Measurements from ENCODE around the gene PFN4.

Gene PFN4

DNA sequence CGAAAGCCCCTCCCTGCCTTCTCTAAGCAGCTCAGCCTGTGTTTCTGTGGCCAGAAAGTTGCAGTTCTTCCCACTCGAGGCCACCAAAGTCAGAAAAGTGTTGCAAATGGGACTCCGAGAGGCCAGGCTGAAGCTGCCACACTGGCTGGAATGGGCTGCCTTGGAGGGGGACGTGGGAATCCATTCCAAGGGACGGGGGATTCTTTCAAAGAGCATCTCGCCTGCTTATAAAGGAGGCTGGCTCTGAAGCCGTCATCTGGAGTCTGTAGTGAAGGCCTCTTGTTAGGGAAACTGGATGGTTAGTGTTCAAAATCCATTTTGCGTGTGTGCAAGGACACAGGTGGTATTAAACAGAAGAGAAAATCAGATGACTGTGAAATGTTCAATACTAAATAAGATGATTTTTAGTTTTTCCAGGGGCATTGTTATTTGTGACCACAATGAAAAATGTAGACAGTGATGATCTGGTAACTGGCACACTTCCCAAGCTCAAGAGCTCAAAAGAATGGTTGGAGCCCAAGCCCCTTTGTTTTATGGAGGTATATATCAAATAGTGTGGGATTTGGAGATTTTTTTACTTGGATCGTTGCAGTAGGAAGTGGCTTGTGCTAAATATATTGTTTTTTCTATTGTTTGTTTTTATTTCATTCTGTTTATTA, 917 bp upstream of the PFN4 start:
- TF ChIP-seq, protein P1, sequence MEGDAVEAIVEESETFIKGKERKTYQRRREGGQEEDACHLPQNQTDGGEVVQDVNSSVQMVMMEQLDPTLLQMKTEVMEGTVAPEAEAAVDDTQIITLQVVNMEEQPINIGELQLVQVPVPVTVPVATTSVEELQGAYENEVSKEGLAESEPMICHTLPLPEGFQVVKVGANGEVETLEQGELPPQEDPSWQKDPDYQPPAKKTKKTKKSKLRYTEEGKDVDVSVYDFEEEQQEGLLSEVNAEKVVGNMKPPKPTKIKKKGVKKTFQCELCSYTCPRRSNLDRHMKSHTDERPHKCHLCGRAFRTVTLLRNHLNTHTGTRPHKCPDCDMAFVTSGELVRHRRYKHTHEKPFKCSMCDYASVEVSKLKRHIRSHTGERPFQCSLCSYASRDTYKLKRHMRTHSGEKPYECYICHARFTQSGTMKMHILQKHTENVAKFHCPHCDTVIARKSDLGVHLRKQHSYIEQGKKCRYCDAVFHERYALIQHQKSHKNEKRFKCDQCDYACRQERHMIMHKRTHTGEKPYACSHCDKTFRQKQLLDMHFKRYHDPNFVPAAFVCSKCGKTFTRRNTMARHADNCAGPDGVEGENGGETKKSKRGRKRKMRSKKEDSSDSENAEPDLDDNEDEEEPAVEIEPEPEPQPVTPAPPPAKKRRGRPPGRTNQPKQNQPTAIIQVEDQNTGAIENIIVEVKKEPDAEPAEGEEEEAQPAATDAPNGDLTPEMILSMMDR (IDR thresholded peaks at IDR 0.05; ENCODE audit: extremely low read depth, missing control alignments): no peak

DNA sequence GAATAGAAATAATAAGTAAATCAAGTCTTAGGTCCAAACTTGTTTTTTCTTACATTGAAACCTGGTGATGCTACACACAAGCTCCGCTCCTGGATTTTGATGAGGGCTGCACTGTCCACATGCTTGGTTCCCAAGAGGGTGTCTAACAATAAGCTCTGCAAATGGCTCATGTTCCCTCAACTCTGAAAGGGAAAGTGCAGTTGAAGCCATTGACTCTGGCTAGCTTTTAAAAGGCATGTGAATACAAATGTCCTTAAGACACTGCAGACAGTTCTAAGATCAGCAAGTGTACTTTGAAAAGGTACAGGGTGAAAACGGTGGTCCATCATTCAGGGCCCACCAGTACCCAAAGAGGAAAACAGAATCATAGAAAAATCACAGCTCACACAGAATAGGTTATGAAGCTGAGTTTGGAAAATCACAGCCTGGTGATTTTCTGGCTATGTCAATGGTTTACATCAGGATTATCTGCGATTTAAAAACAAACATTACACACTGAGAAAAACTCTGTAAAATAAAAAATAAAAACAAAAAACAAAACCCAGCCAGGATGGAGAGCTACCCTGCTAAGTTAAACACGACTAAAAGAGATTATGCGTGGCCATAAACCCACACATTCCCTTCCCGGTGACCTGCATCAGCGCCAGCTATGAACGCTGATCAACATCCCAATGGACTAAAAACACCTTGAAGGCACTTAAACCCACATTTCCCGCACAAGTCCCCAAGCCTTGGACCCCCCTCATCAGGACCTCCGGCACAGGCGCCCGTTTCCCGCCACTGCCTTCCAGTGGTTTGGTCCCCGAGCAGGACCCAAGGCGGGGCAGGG, 554 bp downstream of the PFN4 start:
- TF ChIP-seq, protein P1 (IDR thresholded peaks at IDR 0.05; ENCODE audit: extremely low read depth, missing control alignments): no peak
- no peak for DNase-seq (ENCODE audit: low spot score)

More for the DNA sequence above, 917 bp upstream of the PFN4 start:
- DNase-seq (ENCODE audit: low spot score): no peak

- DNase-seq (ENCODE audit: low spot score): no peak
- TF ChIP-seq, protein P1 (IDR thresholded peaks at IDR 0.05; ENCODE audit: extremely low read depth, missing control alignments): no peak
Measured at GRCh38 chr2:24121469-24121868, 1.7 kb downstream of the PFN4 start.

DNA sequence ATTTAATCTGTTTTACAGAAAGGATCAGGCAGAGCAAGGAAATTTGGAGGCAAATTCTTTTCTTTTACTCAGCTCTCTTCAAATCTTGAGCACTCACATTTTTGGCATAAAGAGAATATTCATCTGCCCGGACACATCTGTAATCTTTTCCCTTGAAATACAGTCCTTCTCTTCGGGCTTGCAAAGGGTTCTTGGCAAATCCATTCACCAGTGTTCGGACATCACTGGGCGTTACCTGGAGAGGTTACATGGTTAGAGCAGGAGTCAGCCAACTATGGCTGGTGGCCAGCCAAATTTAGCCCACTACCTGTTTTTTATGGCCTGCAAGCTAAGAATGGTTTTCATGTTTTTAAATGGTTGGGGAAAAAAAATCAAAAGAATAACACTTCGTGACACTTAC, 2.1 kb downstream of the PFN4 start:
- no peak for DNase-seq (ENCODE audit: low spot score)
- TF ChIP-seq, protein P1 (IDR thresholded peaks at IDR 0.05; ENCODE audit: extremely low read depth, missing control alignments): no peak

- DNase-seq (ENCODE audit: low spot score): no peak
- TF ChIP-seq, protein P1 (IDR thresholded peaks at IDR 0.05; ENCODE audit: extremely low read depth, missing control alignments): no peak
Measured at GRCh38 chr2:24117902-24118301, 5.2 kb downstream of the PFN4 start.

DNA sequence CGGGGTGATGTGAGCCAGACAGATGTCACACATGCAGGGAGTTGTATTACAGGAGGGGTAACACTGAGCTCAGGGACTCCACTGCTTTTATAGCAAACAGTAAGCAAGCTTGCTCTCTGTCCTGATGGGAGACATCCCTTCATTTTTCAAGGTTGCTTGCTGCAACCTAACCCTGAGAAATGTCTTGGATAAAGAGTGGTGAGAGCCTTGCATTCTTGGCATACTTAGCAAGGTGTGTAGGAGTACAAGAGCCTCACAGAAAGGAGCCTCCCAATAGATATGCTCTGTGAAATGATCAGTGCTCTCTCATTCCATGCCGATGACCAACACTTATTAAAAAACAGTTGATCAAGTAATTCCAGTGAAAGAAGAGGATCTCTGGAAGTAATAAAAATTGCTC, 8.1 kb downstream of the PFN4 start:
- no peak for DNase-seq (ENCODE audit: low spot score)
- TF ChIP-seq, protein P1 (IDR thresholded peaks at IDR 0.05; ENCODE audit: extremely low read depth, missing control alignments): no peak

GRCh38 chr2:24111407-24111901, 11.7 kb downstream of the PFN4 start:
- TF ChIP-seq, protein P1 (IDR thresholded peaks at IDR 0.05; ENCODE audit: extremely low read depth, missing control alignments): no peak
- no peak for DNase-seq (ENCODE audit: low spot score)
